Measurements from ENCODE around the gene SMG6.

- no peak for TF ChIP-seq EZH2 (IDR thresholded peaks at IDR 0.05; ENCODE audit: borderline replicate concordance, low read depth, low read length, poor library complexity, severe bottlenecking)
- no peak for TF ChIP-seq CTCF (conservative IDR thresholded peaks at IDR 0.05; ENCODE audit: low read depth, low read length)
These were observed 247.1 kb downstream of the SMG6 start for GRCh38 chr17:2056206-2057174.
